ACC112 (cell line): ENCODE data around the gene KIF1C.
A peak's percentile ranks its signal among the peaks of the same experiment; 100 is the strongest.

Experiments used
- H2AFZ ChIP-seq: fragments of 200-600 bp; sonication (generic); one replicate; pipeline ENCODE4 v1.6.0; 2017; ENCODE audit warnings: antibody characterized with exemption, low read length; ENCODE audit not compliant: unreplicated experiment
- H3K27ac ChIP-seq: fragments of 200-600 bp; sonication (generic); 2 replicates; pipeline ENCODE4 v1.5.1; 2014; ENCODE audit warnings: low read depth, mild to moderate bottlenecking, antibody characterized with exemption, low read length, moderate library complexity
- H3K27me3 ChIP-seq: fragments of 200-600 bp; sonication (generic); 2 replicates; pipeline ENCODE4 v1.6.1; 2014; ENCODE audit warnings: mild to moderate bottlenecking, antibody characterized with exemption, low read length, moderate library complexity, mixed read lengths; ENCODE audit not compliant: insufficient read depth
- H3K36me3 ChIP-seq: fragments of 200-600 bp; sonication (generic); 2 replicates; pipeline ENCODE4 v1.6.1; 2016; ENCODE audit warnings: mild to moderate bottlenecking, antibody characterized with exemption, low read length, moderate library complexity, mixed read lengths; ENCODE audit not compliant: insufficient read depth
- H3K4me1 ChIP-seq: fragments of 200-600 bp; sonication (generic); one replicate; pipeline ENCODE4 v1.6.1; 2016; ENCODE audit warnings: low read length, mixed read lengths; ENCODE audit not compliant: insufficient read depth, unreplicated experiment, control insufficient read depth
- H3K4me3 ChIP-seq: fragments of 200-600 bp; sonication (generic); 2 replicates; pipeline ENCODE4 v1.5.1; 2014; ENCODE audit warnings: mild to moderate bottlenecking, low read depth, low read length
- H3K79me2 ChIP-seq: fragments of 200-600 bp; sonication (generic); one replicate; pipeline ENCODE4 v1.6.0; 2016; ENCODE audit warnings: low read length; ENCODE audit not compliant: control insufficient read depth, unreplicated experiment, insufficient read depth

Gene KIF1C

DNA sequence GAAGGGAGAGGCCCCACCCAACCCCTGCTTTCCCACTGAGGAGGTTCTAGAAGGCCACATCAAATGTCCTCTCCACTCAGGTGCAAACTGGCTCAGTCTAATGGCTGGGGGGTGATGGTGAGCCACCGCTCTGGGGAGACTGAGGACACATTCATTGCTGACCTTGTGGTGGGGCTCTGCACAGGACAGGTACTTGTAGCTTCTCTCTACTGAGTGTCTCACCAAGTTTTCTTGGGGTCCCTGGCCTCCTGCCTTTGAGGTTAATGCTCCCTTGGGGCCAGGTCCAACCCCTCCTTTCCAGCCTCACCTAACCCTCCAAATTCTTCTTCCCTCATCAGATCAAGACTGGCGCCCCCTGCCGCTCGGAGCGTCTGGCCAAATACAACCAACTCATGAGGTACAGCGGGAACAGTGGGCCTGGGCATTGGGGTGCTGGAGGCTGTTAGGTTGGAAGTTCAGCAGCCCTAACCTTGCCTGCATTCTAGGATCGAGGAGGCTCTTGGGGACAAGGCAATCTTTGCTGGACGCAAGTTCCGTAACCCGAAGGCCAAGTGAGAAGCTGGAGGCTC is 41.2 kb upstream of the KIF1C start:
- no peak overlapping the region for H3K4me3 ChIP-seq
- no peak overlapping the region for H2AFZ ChIP-seq
- H3K36me3 ChIP-seq, result 0 out of 2 replicates have a peak, but pooled peaks cover 4% of the 10 kb centered on the region
- H3K4me1 ChIP-seq, result peaks cover 16% of the 10 kb centered on the region
- H3K27me3 ChIP-seq, result no peaks in the 10 kb centered on the region
- no peaks in the 10 kb centered on the region for H3K79me2 ChIP-seq
- H3K27ac ChIP-seq, result no peak overlapping the region

DNA sequence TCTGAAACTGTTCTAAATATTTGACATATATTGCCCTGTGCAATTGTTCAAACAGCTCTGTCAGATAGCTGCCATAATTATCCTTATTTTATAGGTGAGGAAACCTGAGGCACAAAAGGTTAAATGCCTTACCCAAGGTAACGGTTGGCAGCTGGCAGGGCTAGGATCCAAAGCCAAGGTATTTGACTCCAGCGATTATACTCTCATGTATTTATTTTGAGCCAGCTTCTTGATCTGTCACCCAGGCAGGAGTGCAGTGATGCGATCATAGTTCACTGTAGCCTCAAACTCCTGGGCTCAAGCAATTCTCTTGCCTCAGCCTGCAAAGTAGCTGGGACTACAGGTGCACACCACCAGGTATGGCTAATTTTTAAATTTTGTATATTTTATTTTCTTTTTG is 39.6 kb upstream of the KIF1C start:
- Histone ChIP-seq H3K36me3 (0 out of 2 replicates have a peak, but pooled peaks cover 4% of the 10 kb centered on the region), H3K4me1 (peaks cover 12% of the 10 kb centered on the region), H3K79me2 (no peaks in the 10 kb centered on the region), H2AFZ (no peak overlapping the region), H3K27me3 (no peaks in the 10 kb centered on the region), H3K4me3 (no peak overlapping the region), H3K27ac (no peak overlapping the region)

DNA sequence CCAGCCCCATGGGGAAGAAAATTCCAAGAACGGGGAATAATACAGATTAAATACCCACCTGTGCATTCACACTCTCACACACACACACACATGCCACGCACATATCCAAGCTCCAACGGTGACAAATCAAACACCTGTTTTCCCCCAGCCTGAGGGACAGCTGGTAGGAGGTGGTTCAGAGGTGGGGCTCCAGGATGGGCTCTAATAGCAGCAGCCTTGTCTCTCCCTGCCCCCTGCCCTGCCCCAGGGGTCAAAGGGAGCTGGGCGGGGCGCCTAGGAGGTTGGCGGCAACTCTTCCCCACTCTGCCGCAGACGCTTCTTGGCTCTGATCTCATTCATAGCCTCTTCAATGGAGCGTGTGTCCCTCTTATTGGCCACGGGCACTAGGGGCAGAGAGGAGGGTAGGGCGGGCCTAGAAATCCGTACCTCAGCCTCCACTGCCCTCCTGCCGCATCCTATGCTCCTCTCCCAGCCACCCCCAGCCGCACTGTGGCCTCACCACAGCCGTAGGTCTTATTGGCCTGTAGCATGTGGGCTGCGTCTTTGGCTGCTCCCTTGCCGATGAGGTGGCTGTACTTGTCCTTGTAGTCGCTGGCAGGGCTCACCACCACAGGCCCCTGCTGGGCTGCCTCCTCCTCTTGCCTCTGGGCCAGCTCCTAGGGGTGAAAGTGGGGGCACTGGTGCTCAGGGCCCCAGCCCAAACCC is 38.3 kb upstream of the KIF1C start:
- H3K4me1 ChIP-seq, result no peaks in the 10 kb centered on the region
- H3K27ac ChIP-seq, result no peak overlapping the region
- H3K36me3 ChIP-seq, result 0 out of 2 replicates have a peak, but pooled peaks cover 4% of the 10 kb centered on the region
- H2AFZ ChIP-seq, result no peak overlapping the region
- no peaks in the 10 kb centered on the region for H3K27me3 ChIP-seq
- H3K79me2 ChIP-seq, result no peaks in the 10 kb centered on the region
- H3K4me3 ChIP-seq, result no peak overlapping the region

DNA sequence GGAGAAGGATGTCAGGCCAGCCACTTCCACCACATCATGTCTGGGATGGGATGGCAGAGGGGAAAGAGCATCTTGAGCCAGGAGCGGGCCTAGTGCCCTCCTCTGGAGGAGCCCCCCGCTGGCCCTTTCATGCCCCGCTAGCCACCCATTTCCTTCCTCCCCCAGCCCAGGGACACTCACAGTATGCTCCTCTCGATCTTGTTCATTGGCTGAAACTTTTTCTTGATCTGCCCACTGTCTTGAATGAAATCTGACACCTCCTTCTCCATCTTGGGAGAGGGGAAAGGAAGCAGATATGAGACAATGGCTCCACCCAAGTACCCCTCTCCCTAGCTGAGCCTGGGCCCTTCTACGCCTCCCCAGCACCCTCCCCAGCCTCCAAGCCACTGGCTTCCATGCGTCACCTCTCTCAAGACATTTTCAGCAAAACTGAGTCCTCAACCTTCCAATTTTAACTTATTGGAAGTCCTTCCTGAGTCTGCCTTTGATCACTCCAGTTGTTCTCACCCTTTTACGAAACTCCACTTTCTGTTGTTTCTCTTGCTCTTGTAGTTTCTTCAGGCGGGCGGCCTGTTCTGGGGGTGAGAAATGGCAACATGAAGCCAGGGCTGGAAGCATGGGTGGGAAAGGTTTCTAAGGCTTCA is 37.3 kb upstream of the KIF1C start:
- Histone ChIP-seq H3K4me1 (no peaks in the 10 kb centered on the region), H3K79me2 (peaks cover 4% of the 10 kb centered on the region), H3K27me3 (no peaks in the 10 kb centered on the region), H2AFZ (no peak overlapping the region), H3K27ac (no peak overlapping the region), H3K36me3 (peaks cover 7% of the 10 kb centered on the region; the same call in 1 of the 2 replicates), H3K4me3 (no peak overlapping the region)

DNA sequence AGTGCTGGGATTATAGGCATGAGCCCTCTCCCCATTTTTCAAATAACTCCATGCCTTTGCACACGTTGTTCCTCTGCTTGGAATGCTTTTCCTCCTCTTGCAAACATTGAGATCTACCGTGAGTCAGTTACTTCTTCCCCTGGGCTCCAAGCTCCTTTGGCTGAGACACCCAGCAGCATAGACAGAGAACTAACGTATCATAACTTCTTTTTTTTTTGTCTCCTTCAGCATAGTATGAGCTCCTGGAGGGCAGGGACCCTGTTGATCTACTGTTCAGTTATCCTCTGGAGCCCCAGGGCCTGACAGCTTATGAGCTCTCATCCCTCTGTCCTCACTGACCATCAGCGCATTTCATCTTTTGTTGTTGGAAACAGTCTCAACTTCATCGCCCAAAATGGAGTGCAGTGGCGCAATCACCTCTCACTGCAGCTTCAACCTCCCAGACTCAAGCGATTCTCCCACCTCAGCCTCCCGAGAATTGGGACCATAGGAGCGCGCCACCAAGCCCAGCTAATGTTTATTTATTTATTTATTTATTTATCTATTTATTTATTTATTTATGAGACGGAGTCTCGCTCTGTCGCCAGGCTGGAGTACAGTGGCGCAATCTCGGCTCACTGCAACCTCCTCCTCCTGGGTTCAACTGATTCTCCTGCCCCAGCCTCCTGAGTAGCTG is 32.3 kb upstream of the KIF1C start:
- Histone ChIP-seq H3K4me1 (peaks cover 14% of the 10 kb centered on the region), H3K36me3 (peaks cover 13% of the 10 kb centered on the region), H3K27me3 (no peaks in the 10 kb centered on the region), H3K27ac (peak overlapping the region; percentile 97; the same call in 1 of the 2 replicates), H3K79me2 (peaks cover 29% of the 10 kb centered on the region), H3K4me3 (no peak overlapping the region), H2AFZ (no peak overlapping the region)

DNA sequence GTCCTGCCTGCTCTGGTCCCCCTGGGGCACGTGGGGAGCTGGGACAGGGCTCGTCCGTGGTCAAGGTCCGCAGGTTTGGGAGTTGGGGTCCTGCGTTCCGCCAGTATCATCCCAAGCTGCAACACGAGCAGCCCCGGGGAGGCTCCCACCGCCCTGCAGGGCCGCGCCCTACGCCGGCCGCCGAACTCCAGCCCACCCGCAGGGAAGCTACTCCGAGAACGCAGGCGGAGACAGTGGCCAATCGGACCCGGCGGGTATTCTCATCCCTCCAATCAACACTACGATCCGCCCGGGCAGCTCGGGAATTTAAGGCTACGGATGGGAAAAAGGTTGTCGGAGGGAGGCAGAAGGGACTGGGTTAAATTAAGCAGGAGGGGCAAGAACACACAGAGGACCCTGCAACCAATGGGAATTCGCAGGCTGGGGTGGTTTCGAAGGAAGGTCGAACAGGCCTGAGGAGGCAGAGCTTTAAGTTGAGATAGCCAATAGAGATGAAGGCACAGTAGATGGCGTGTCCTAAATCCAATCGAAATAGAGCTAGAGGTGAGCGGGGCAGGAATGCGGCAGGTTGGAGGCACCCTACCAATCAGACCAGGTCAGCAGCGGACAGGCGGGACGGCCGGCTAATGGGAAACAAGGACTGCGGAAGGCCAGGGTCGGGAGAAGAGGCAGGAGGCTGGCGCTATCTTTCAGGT is 30.8 kb upstream of the KIF1C start:
- H3K36me3 ChIP-seq, result peaks cover 17% of the 10 kb centered on the region
- H3K27me3 ChIP-seq, result no peaks in the 10 kb centered on the region
- peak overlapping the region; percentile 97 for H3K27ac ChIP-seq
- peaks cover 31% of the 10 kb centered on the region for H3K79me2 ChIP-seq
- H3K4me1 ChIP-seq, result peaks cover 22% of the 10 kb centered on the region
- no peak overlapping the region for H2AFZ ChIP-seq
- peak overlapping the region; percentile 89 for H3K4me3 ChIP-seq

DNA sequence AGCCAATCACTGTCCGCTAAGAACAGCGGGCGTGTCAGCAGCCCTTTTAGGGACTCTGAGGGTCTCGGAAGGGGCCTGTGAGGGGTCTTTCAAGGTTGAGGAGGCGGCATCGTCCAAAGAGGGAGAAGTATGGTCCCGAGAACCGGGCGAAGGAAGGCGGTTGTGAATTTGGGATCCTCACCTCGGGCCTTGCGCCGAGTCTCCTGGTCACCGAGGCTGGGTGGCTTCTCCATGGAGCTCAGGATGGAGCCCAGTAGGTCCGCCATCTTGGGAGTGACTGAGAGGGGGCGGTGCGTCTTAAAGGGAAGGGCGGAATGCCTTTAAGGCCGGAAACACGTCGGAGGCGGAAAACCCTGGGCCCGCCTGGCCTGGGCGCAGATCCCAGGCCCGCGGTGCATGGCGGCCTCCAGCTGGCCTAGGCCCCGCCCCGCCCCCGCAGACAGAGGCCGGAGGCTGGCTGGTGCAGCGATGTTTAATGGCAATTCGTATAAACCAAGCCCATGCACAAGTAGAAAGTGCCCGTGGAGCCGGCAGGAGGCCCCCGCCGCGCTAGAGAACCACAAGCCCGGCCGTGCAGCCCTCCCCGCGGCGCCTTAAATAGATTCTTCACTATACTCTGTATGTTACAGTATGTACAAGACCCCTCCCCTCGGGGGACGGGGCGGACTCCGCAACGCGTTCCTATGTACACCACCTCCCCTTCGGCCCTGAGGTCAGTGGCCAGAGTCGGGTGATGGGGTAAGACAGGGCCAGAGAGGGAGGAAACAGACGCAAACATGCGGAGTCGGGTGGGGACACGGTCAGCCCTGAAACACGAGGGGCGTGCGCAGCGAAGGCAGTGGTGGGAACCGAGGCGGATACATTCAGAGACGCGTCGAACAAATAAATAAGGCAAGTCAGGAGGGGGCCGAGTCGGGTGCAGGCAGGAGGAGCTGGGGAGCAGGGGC is 29.9 kb upstream of the KIF1C start, which contains the start of gene SPAG7:
TSS of gene SPAG7 (minus strand) at position 279 of the 947 bp plus-strand sequence. CDS start at position 266, 13 bp downstream.
- Histone ChIP-seq H3K79me2 (peaks cover 31% of the 10 kb centered on the region), H3K27ac (peak within 1 kb of the TSS; percentile 97), H3K4me1 (peaks cover 22% of the 10 kb centered on the region), H3K27me3 (no peaks in the 10 kb centered on the region), H2AFZ (no peak within 1 kb of the TSS), H3K36me3 (peaks cover 17% of the 10 kb centered on the region), H3K4me3 (peak within 1 kb of the TSS; percentile 89)

DNA sequence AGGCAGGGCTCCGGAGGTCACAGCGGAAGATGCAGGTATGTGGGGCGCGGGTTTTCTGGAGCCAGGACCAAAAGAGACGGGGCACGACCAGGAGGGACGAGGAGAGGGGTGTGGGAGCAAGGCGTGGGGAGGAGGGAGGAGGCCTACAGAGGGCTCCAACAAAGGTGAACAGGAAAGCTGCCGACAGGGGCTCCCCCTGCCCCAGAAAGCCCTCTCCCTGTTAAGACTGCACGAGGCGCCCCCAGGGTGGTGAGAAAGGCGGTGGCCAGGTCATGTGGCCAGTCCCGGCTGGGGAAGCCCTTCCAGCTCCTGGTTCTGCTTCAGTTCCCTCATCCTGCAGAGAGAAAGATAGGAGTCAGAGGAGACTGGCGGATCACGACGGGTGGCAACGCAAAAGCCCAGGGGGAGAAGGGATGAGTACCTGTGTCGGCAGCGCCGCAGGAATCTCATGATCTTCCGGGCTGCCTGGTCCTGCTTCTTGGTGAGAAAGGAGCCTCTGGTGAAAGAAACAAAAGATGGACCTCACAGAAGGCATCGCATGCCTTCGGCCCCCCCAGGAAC is 29.2 kb upstream of the KIF1C start:
- Histone ChIP-seq H3K79me2 (peaks cover 31% of the 10 kb centered on the region), H3K4me3 (peak overlapping the region; percentile 89), H2AFZ (no peak overlapping the region), H3K36me3 (peaks cover 17% of the 10 kb centered on the region), H3K27ac (peak overlapping the region; percentile 97), H3K4me1 (peaks cover 22% of the 10 kb centered on the region), H3K27me3 (no peaks in the 10 kb centered on the region)

DNA sequence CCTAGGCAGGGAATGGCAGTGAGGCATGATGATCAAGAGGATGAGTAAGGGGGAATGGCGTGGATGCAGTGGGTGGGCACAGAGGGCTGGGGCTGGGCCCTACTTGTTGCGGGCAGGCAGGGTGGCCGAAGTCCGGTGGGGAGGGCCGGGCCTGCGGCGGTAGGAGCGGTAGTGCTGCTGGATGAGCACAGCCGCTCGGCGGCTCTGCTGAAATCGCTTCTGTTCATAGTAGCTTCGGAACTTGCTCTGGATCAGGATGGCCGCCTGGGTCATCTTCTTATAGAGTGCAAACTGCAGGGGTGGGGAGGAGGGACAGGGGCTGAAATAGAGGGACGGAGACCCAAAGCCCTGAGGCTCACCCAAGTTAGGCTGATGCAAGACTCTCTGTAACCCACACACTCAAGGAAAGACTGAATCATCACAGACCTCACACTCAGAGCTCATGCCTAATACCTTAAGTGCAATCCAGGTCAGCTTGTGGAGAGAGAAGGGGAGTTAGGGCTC is 28.7 kb upstream of the KIF1C start:
- Histone ChIP-seq H3K4me1 (peaks cover 22% of the 10 kb centered on the region), H3K36me3 (peaks cover 17% of the 10 kb centered on the region), H3K27me3 (no peaks in the 10 kb centered on the region), H3K4me3 (peak overlapping the region; percentile 89), H3K27ac (peak overlapping the region; percentile 97), H3K79me2 (peaks cover 31% of the 10 kb centered on the region), H2AFZ (no peak overlapping the region)
